GM19372 (cell line): ENCODE results near the gene IQUB.
"Not testable (repeated sequence)": the region's sequence is repeated elsewhere in the genome, so short reads cannot be mapped to it uniquely, and the experiment has no call there.

Source experiments
- ATAC-seq: cut with Tn5 transposase; IDR thresholded peaks from one replicate; pipeline ENCODE4 v1.9.1; 2021; ENCODE audit warnings: mild to moderate bottlenecking, low read depth, moderate library complexity; ENCODE audit not compliant: unreplicated experiment

IQUB gene

GRCh38 chr7:123498031-123498430, 36.4 kb downstream of the IQUB start:
- ATAC-seq, result no peak

- ATAC-seq, result no peak
These were observed 40.1 kb downstream of the IQUB start for GRCh38 chr7:123494193-123494796.

- no peak for ATAC-seq
These were observed 41.9 kb downstream of the IQUB start for GRCh38 chr7:123492485-123492884.

- ATAC-seq, result no peak
These were observed 48.7 kb downstream of the IQUB start for GRCh38 chr7:123485721-123486120.

- no peak for ATAC-seq
These were observed 49.2 kb downstream of the IQUB start for GRCh38 chr7:123485187-123485586.

- no peak for ATAC-seq
These were observed 50.2 kb downstream of the IQUB start for GRCh38 chr7:123484199-123484598.

- ATAC-seq, result no peak
These were observed 54.3 kb downstream of the IQUB start for GRCh38 chr7:123480107-123480506.

- ATAC-seq, result not testable (repeated sequence)
These were observed 56.3 kb downstream of the IQUB start for GRCh38 chr7:123478056-123478455.

- no peak for ATAC-seq
These were observed 61.5 kb downstream of the IQUB start for GRCh38 chr7:123472750-123473445.

- no peak for ATAC-seq
These were observed 62.1 kb downstream of the IQUB start for GRCh38 chr7:123472327-123472726.

GRCh38 chr7:123468303-123468702, 66.1 kb downstream of the IQUB start:
- ATAC-seq, result no peak

- no peak for ATAC-seq
These were observed 70.5 kb downstream of the IQUB start for GRCh38 chr7:123463890-123464289.

- ATAC-seq, result no peak
These were observed 73.8 kb downstream of the IQUB start for GRCh38 chr7:123460616-123461015.

- ATAC-seq, result no peak
These were observed 78.4 kb downstream of the IQUB start for GRCh38 chr7:123455965-123456470.

GRCh38 chr7:123440101-123440548, 94.3 kb downstream of the IQUB start:
- ATAC-seq, result no peak

- ATAC-seq, result no peak
These were observed 95.2 kb downstream of the IQUB start for GRCh38 chr7:123439191-123439590.

GRCh38 chr7:123437447-123437995, 96.9 kb downstream of the IQUB start:
- ATAC-seq, result no peak

GRCh38 chr7:123435080-123435700, 99.2 kb downstream of the IQUB start:
- ATAC-seq, result no peak

- ATAC-seq, result no peak
These were observed 100.7 kb downstream of the IQUB start for GRCh38 chr7:123433665-123434064.

- ATAC-seq, result no peak
These were observed 101.8 kb downstream of the IQUB start for GRCh38 chr7:123432601-123433000.

GRCh38 chr7:123431075-123431614, 103.2 kb downstream of the IQUB start:
- ATAC-seq, result no peak
